CD1c-positive myeloid dendritic cell (primary cell): ENCODE measurements around the gene ETFA.
"Not testable (repeated sequence)": the region's sequence is repeated elsewhere in the genome, so short reads cannot be mapped to it uniquely, and the experiment has no call there.

Experiments
- DNase-seq: peaks from one replicate; pipeline ENCODE4 v3.0.0-alpha.2; 2016; ENCODE audit errors: extremely low spot score

Gene ETFA

GRCh38 chr15:76282465-76282864 lies 28.8 kb downstream of the ETFA start:
- no peak for DNase-seq

GRCh38 chr15:76278651-76279050 lies 32.6 kb downstream of the ETFA start:
- DNase-seq: no peak

GRCh38 chr15:76274821-76275220 lies 36.4 kb downstream of the ETFA start:
- no peak for DNase-seq

- no peak for DNase-seq
Measured at GRCh38 chr15:76274226-76274625, 37.0 kb downstream of the ETFA start.

GRCh38 chr15:76270876-76271275 lies 40.4 kb downstream of the ETFA start:
- DNase-seq: no peak

- no peak for DNase-seq
Measured at GRCh38 chr15:76267077-76267476, 44.2 kb downstream of the ETFA start.

- DNase-seq: not testable (repeated sequence)
Measured at GRCh38 chr15:76265769-76266168, 45.5 kb downstream of the ETFA start.

- DNase-seq: no peak
Measured at GRCh38 chr15:76260246-76260938, 50.9 kb downstream of the ETFA start.

GRCh38 chr15:76259392-76259791 lies 51.9 kb downstream of the ETFA start:
- DNase-seq: no peak

- no peak for DNase-seq
Measured at GRCh38 chr15:76258460-76258859, 52.8 kb downstream of the ETFA start.

- no peak for DNase-seq
Measured at GRCh38 chr15:76253691-76254473, 57.4 kb downstream of the ETFA start.

- DNase-seq: no peak
Measured at GRCh38 chr15:76252249-76252648, 59.0 kb downstream of the ETFA start.

GRCh38 chr15:76251717-76252116 lies 59.6 kb downstream of the ETFA start:
- no peak for DNase-seq

- DNase-seq: no peak
Measured at GRCh38 chr15:76245072-76245610, 66.1 kb downstream of the ETFA start.

- DNase-seq: no peak
Measured at GRCh38 chr15:76239786-76240185, 71.5 kb downstream of the ETFA start.

- DNase-seq: no peak
Measured at GRCh38 chr15:76236350-76236749, 74.9 kb downstream of the ETFA start.

- peak; percentile 48 for DNase-seq
Measured at GRCh38 chr15:76235186-76235826, 76.0 kb downstream of the ETFA start.

GRCh38 chr15:76234337-76234889 lies 76.9 kb downstream of the ETFA start:
- no peak for DNase-seq

GRCh38 chr15:76233921-76234320 lies 77.3 kb downstream of the ETFA start:
- no peak for DNase-seq

- DNase-seq: no peak
Measured at GRCh38 chr15:76229266-76229665, 82.0 kb downstream of the ETFA start.

- no peak for DNase-seq
Measured at GRCh38 chr15:76223521-76223920, 87.7 kb downstream of the ETFA start.

GRCh38 chr15:76222159-76222558 lies 89.1 kb downstream of the ETFA start:
- no peak for DNase-seq
